LHCN-M2 (cell line): Measurements from ENCODE around the gene OR4K14. TPM values are rescaled to one million over a fixed set of nuclear protein-coding genes. Genes with fewer than 3 reads are reported as not detected.
"Not testable (repeated sequence)": the region's sequence is repeated elsewhere in the genome, so short reads cannot be mapped to it uniquely, and the experiment has no call there.

Experiments used
- DNase-seq: peaks from one replicate; pipeline ENCODE4 v3.0.0-alpha.2; 2012; ENCODE audit warnings: low read depth
- polyA plus RNA-seq: library from polyadenylated mRNA; unstranded; fragments of >200 nt; gene quantifications from one replicate; pipeline ENCODE4 v1.2.1, GENCODE V29; 2012; ENCODE audit warnings: missing spikeins
- total RNA-seq: library from RNA; depleted of rRNA; stranded (reverse); fragments of >200 nt; gene quantifications from 2 replicates; pipeline ENCODE4 v1.2.3, GENCODE V29; 2014; rRNA removed

Gene OR4K14, protein sequence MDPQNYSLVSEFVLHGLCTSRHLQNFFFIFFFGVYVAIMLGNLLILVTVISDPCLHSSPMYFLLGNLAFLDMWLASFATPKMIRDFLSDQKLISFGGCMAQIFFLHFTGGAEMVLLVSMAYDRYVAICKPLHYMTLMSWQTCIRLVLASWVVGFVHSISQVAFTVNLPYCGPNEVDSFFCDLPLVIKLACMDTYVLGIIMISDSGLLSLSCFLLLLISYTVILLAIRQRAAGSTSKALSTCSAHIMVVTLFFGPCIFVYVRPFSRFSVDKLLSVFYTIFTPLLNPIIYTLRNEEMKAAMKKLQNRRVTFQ
- total RNA-seq = not detected in 2 replicates
- not detected for polyA plus RNA-seq

GRCh38 chr14:20019257-20019865 lies at the start of gene OR4K14:
Gene OR4K14, minus strand, starts transcription at chr14:20019307. Its CDS starts 4,114 bp downstream, at chr14:20015193.
- DNase-seq = no peak

GRCh38 chr14:20059745-20060144 lies 40.6 kb upstream of the OR4K14 start, which contains the start of gene OR4L1:
Gene OR4L1, plus strand, starts transcription at chr14:20060045. Its CDS starts 0 bp downstream, at chr14:20060045.
- DNase-seq = no peak

DNA sequence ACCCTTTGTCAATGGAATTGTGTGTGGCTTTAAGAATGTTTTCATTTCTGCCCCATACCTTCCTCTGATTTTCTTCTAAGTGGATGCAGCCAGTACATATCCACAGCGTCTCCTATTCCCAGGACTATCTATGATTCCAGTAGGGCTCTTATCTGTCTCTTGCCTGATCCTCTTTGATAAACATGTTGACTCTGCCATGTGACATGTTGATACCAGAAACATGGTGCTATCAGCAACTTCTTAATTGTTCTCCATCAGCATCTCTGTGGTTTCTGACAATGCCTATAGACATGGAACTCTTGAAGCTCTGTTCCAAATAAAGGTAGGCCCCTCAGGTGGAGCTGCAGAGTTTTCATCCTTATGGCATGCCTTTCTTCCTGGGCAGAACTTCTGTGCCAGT lies 29.1 kb upstream of the OR4K14 start:
- DNase-seq = no peak

DNA sequence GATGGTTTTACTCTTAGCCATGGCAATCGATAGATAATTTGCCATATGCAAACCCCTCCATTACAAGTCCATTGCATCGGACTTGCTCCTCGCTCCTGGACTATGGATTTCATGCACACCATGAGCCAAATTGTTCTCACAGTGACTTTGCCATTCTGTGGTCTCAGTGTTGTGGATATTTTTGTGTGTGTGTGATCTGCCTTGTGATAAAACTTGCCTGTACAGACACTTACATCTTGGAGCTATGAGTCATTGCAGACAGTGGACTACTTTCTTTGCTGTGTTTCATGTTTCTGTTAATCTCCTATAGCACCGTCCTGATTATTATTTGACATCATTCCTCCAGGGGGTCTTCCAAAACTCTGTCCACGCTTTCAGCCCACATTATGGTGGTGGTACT lies 25.1 kb upstream of the OR4K14 start:
- DNase-seq = no peak

GRCh38 chr14:20035938-20036337 lies 16.8 kb upstream of the OR4K14 start, which contains the start of gene OR4K13:
Gene OR4K13, minus strand, starts transcription at chr14:20036038. Its CDS starts 1,280 bp downstream, at chr14:20034758.
- no peak for DNase-seq

DNA sequence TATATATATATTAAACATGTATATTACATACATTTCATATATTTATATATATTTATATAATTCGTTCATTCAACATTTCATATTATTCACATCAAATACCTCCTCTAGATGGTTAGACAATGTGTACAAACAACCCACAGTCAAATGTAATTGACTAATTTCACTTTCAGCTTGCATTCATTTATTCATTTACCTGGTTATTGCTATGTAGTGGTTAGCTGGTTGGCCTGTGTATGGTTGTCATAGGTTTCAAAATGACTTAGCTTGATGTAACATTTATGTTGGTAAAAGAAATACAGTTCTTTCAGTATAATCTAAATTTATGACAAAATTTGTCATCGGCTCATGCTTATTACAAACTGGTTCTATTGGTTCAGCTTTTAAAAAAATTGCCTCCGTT lies 16.3 kb upstream of the OR4K14 start:
- DNase-seq = no peak

- DNase-seq = no peak
Observed at GRCh38 chr14:20031058-20031457, 12.0 kb upstream of the OR4K14 start.

DNA sequence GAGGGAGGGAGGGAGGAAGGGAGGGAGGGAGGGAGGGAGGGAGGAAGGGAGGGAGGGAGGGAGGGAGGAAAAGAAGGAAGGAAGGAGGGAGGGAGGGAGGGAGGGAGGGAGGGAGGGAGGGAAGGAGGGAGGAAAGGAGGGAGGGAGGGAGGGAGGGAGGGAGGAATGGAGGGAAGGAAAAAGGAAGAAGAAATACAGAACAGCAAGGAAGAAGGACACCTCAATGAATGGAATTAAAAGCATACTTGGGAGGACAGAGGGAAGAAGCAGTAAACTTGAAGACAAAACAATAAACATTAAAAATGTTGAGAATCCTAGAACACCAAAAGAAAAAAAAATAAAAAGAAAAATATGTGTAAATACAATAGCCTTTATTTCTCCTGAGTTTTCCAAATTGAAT lies 11.0 kb downstream of the OR4K14 start:
- no peak for DNase-seq

DNA sequence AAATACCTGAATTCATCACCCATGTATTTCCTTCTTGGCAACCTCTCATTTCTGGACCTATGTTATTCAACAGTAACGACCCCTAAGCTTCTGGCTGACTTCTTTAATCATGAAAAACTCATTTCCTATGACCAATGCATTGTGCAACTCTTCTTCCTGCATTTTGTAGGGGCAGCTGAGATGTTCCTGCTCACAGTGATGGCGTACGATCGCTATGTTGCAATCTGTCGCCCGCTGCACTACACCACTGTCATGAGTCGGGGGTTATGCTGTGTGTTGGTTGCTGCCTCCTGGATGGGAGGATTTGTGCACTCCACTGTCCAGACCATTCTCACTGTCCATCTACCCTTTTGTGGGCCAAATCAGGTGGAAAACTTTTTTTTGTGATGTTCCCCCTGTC lies 16.8 kb downstream of the OR4K14 start:
- DNase-seq = no peak

- no peak for DNase-seq
Observed at GRCh38 chr14:20001863-20002262, 17.2 kb downstream of the OR4K14 start, which contains the start of gene OR4Q2. Gene OR4Q2, plus strand, starts transcription at chr14:20002163.

DNA sequence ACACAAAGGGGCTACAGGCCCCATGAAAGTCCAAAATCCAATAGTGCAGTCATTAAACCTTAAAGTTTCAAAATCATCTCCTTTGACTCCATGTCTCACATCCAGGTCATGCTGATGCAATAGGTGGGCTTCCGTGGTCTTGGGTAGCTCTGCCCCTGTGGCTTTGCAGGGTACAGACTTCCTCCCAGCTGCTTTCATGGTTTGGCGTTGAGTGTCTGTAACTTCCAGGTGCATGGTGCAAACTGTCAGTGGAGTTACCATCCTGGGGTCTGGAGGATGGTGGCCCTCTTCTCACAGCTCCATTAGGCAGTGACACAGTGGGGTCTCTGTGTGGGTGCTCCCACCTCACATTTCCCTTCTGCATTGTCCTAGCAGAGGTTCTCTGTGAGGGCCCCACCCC lies 25.7 kb downstream of the OR4K14 start:
- no peak for DNase-seq

DNA sequence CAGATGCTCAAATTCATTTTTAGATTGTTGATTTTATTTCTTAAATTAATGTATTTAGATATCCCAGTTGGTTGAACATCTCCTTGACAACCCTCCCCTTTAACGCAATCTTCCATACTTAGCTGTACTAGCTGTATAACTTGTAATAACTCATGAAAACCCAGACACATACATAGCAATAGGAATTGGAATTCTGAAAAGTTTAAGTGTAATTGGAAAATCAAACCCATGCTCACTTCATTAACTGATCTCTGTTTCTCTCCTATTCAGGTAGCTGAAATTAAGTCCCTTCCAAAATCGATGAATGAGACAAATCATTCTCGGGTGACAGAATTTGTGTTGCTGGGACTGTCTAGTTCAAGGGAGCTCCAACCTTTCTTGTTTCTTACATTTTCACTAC lies 43.8 kb downstream of the OR4K14 start, which contains the start of gene OR4K15:
Gene OR4K15 (plus strand): TSS at position 301 of the 400 bp plus-strand sequence. CDS start 0 bp downstream, at position 301.
- no peak for DNase-seq

GRCh38 chr14:19974844-19975243 lies 44.3 kb downstream of the OR4K14 start:
- DNase-seq = no peak

DNA sequence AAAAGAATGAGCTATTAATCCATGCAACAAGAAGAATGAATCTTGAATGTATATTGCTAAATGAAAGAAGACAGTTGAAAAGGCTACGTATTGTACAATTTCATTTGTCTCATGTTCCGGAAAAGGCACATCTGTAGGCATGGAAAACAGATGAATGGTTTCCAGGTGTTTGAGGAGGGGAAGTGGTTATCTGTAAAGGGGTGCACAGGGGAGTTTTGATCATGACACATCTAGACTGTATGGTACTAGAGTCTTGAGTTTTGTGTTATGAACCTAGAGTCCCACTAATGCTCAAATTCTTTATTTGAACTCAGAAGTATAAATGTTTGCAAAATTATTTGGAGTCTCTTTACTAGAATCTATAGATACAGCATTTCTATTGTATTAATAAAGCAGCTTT lies 49.4 kb downstream of the OR4K14 start:
- DNase-seq = not testable (repeated sequence)

Other genes starting within 250 kb of the OR4K14 start
- gene OR4M1, start 245.8 kb downstream of the OR4K14 start, total RNA-seq = not detected in 2 replicates
- not detected in 2 replicates for gene OR4N2, start 215.5 kb downstream of the OR4K14 start, total RNA-seq
- gene OR4K2, start 144.2 kb downstream of the OR4K14 start, total RNA-seq = not detected in 2 replicates
- gene OR4K5, start 98.7 kb downstream of the OR4K14 start, total RNA-seq = not detected in 2 replicates
- not detected in 2 replicates for gene OR4K1, start 88.4 kb downstream of the OR4K14 start, total RNA-seq
- gene OR4K15, start 43.7 kb downstream of the OR4K14 start, total RNA-seq = not detected in 2 replicates
- gene OR4Q2, start 17.1 kb downstream of the OR4K14 start, total RNA-seq = not detected in 2 replicates
- not detected in 2 replicates for gene OR4K13, start 16.7 kb upstream of the OR4K14 start, total RNA-seq
- gene OR4L1, start 40.7 kb upstream of the OR4K14 start, total RNA-seq = not detected in 2 replicates
- not detected in 2 replicates for gene OR4K17, start 91.4 kb upstream of the OR4K14 start, total RNA-seq
- gene OR4N5, start 119.5 kb upstream of the OR4K14 start, total RNA-seq = not detected in 2 replicates
- gene OR11G2, start 171.6 kb upstream of the OR4K14 start, total RNA-seq = not detected in 2 replicates
- not detected in 2 replicates for gene OR11H6, start 204.4 kb upstream of the OR4K14 start, total RNA-seq
- not detected in 2 replicates for gene OR11H7, start 209.7 kb upstream of the OR4K14 start, total RNA-seq
- not detected in 2 replicates for gene OR11H4, start 220.0 kb upstream of the OR4K14 start, total RNA-seq